GM18873 (cell line): ENCODE measurements around the gene DLG2.
"Not testable (repeated sequence)": the region's sequence is repeated elsewhere in the genome, so short reads cannot be mapped to it uniquely, and the experiment has no call there.

Experiments used
- ATAC-seq: cut with Tn5 transposase; IDR thresholded peaks from one replicate; pipeline ENCODE4 v1.9.1; 2021; ENCODE audit warnings: mild to moderate bottlenecking, moderate library complexity, moderate number of reproducible peaks; ENCODE audit not compliant: unreplicated experiment, low FRiP score

DLG2 gene

DNA sequence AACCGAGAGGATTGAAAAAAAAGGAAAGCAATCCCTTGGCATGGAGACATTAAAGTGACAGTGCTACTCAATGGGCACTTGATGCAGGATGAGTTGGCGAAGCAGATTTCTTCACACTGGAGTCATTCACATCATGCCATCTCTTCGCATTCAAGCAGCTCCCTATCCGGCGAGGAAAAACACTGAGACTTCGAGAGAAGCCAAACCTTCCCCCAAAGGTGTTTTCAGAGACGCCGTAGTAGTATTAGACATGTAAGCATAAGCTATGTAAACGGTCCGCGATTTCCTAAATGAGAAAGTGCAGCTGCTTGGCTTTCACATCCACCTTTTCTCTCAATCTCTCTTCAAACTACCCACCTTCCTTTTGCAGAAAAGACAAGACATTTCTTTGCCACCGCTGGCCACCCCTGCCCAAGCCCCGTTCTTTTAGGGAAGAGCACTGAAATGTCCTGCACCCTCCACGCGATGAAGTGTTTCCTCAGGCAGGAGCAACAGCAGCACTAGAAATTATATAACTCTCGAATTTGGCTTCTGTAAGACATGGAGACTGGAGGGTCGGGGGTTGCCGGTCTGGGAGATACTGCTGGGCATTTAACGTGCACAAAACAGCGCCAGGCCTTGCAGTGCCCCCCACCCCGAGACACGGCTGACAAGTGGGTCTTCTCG is at the start of gene DLG2:
Gene DLG2 (minus strand): TSS at position 13 of the 666 bp plus-strand sequence.
- no peak for ATAC-seq

DNA sequence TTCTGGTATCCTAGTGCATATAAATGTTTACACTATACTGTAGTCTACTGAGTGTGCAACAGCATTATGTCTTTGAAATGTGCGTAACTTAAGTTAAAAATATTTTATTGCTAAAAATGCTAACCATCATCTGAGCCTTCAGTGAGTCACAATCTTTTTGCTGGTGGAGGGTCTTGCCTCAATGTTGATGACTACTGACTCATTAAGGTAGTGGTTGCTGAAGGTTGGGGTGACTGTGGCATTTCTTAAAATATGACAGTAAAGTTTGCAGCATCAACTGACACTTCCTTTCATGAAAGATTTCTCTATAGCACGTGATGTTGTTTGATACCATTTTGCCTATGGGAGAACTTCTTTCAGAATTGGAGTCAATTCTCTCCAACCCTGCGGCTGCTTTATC is 46.2 kb upstream of the DLG2 start:
- no peak for ATAC-seq

DNA sequence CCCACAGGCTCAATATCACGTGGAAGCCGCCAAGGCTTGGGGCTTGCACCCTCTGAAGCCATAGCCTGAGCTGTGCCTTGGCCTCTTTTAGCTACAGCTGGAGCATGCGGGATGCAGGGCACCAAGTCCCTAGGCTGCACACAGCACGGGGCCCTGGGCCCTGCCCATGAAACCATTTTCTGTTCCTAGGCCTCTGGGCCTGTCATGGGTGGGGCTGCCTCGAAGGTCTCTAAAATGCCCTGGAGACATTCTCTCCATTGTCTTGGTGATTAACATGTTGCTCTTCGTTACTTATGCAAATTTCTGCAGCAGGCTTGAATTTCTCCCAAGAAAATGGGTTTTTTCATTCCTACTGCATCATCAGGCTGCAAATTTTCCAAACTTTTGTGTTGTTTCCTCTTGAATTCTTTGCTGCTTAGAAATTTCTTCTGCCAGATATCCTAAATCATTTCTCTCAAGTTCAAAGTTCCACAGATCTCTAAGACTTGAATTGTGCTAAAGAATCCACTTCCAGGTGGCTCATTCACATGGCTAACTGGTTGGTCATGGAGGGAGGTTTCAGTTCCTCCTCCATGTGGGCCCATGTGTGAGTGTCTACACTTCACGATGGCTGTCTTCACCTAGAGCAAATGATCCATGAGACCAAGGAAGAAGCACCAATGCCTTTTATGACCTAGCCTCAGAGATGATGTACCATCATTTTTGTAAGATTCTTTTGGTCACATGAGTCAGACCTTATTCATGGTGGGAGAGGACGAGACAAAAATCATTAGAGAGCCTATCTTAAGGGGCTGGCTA is 45.2 kb upstream of the DLG2 start:
- ATAC-seq, result no peak

DNA sequence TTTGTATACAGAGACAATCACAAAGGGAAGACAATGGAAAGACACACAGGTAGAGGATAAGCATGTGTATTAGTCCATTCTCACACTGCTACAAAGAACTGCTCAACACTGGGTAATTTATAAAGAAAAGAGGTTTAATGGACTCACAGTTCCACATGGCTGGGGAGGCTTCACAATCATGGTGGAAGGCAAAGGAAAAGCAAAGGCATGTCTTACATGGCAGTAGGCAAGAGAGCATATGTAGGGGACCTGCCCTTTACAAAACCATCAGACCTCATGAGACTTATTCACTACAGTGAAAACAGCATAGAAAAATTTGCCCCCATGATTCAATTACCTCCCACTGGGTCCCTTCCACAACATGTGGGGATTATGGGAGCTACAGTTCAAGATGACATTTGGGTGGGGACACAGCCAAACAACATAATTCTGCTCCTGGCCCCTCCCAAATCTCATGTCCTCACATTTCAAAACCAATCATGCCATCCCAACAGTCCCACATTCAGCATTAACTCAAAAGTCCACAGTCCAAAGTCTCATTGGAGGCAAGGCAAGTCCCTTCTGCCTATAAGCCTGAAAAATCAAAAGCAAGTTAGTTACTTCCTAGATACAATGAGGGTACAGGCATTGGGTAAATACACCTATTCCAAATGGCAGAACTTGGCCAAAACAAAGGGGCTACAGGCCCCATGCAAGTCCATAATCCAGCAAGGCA is 44.0 kb upstream of the DLG2 start:
- not testable (repeated sequence) for ATAC-seq

DNA sequence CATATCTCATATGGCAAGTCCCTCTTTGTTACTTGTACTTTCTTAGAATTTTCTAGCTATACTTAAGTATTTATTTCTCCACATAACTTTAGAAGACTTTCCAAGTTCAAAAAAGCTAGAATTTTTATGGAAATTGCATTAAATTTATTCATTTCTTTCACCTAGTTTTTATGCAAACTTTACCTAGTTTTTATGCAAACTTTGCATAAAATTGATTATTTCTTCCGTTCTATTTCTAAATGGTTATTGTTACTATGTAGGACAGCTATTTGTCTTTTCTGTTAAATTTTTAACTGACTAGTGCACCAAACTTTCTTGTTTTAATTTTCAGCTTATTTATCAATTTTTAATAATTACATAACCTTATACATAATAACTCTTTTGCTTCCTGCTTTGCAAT is 41.0 kb upstream of the DLG2 start:
- ATAC-seq, result no peak

DNA sequence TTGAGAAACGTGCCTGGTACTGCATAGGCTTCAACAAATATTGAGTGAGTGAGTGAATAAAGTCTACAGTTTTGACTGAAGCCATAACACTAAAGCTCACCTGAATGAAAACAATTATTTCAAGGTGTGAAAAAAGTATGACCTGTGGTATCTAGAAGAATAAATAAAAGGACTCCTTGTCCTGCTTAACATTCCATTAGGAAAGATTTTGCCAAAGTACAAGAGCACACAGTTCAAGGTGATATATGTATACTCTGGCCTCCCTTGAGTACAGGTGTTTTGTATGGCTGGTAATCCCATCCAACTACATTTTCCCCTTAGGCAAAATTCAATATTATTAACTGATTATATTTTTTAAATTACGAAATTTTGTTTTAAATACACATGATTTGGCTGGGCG is 39.5 kb upstream of the DLG2 start:
- ATAC-seq, result no peak

DNA sequence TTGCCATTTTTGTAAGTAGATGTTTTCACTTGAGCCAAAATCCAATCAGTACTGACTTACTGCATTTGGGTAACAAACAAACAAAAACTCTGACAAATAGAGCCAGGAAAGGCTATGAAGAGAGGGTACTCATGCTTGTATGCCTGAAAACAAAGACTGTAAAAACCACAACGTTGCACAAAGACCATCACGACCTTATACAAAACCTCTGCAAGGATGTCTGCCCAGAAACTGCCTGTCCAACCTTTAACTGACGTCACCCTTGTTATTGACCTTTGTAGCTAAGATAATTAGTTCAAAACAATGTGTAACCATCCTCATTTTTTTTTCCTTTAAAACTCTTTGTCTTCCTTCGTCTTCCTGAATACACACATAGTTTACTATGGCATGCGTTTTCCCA is 38.6 kb upstream of the DLG2 start:
- ATAC-seq, result no peak

DNA sequence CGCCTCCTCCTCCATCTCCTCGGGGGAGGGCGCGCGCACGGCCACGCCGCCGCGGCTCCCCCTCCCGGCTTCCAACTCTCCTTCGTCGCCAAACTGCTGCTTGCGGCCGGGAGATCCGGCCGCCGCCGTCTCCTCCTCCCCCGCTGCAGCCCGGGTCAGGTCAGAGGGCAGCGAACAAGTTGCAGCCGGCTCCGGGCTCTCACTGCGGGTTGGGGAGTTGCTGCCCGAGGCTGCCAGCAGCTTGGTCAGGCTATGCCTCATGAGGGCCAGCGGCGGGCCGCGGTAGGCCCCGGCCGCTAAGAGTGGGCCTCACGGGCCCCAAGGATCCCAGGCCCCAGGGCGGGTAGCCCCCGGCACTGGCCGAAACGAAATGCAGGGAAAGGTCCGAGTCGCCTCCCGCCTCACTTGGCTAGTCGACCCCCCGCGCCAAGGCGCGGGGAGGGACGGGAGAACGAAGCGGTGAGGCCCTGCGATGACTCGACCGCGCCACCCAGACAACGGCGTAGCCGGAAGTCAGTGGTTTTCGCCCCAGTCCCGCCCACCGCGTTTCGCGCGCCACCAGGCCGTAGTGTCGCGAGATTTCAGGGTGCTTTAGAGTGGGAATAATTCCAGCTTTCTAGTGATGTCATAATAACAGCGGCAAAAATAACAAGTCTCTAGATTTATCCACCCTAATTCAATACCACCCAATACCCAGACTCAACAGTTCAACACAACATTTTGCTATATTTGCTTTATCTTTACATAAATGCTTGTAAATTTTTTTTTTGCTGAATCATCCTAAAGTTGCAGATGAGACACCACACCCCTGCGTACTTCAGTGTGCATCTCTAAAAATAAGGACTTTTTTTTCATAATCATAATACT is 37.7 kb upstream of the DLG2 start, which contains the start of gene CREBZF:
Gene CREBZF (minus strand): TSS at position 515 of the 867 bp plus-strand sequence. CDS start 254 bp downstream, at position 261.
- peak; percentile 86 for ATAC-seq

DNA sequence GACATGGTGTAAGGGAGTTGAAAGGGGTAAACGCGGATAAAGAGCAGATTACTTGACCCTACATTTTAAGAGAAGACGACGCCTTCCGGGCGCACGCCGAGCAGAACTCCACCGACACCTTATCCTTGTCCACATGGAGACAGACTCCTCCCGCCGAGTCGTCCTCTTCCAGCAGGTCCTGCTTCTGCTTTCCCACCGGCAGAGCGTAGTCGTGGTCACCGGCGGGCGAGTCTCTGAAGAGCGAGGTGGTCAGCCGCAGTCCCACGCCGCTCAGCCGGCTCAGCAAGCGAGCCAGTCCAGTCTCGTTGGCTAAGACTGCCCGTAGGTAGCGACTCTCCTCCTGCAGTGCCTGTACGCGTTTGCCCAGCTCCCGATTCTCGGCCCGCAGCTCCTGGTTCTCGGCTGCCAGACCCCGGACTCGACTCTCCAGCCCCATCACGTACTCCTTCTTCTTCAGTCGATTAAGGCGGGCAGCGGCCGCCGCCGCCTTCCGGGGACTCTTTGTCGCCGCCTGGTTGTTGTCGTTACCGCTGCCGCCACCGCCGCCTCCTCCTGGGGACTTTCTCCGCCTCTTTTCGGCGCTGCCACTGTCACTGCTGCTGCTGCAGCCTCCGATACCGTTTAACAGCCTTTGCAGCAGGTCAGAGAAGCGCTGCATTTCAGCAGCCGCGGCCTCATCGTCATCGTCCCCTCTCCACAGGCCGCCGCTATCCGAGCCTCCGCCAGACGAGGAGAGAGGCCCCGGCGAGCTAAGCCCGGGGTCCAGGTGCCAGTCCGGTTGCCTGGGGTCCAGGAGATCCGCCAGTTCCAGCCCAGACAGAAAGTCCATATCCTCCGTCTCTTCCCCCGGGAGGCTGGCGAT is 36.8 kb upstream of the DLG2 start:
- ATAC-seq, result peak; percentile 52

DNA sequence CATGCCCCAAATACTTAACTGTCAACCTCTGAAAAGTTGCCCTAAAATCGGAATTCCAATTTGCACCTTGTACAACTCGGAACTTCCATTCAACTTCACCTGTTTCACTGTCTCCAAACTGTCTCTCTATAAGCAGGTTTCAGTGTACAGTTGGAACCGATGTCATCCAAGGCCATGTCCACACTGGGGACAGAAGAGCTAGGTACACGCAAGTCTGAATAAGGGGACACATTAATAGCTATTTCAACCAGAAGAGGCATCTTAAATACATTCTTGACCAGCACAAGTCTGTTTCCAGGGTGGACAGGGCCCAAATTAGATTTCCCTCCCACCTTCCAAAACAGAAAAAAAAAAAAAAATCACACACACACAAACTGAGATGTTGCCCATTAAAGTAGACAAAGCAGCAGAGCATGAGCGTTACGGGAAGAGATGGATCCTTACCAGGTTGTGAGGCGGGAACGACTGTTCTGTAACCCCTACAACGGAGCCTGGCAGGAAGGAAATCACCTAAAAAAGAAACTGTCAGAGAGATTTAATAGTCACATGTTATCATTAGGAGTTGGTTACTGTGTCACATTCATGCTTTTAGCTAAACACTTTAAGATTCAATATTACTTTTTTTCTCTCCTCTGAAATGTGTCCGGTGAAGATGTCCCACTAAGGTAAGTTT is 36.1 kb upstream of the DLG2 start:
- ATAC-seq, result no peak

DNA sequence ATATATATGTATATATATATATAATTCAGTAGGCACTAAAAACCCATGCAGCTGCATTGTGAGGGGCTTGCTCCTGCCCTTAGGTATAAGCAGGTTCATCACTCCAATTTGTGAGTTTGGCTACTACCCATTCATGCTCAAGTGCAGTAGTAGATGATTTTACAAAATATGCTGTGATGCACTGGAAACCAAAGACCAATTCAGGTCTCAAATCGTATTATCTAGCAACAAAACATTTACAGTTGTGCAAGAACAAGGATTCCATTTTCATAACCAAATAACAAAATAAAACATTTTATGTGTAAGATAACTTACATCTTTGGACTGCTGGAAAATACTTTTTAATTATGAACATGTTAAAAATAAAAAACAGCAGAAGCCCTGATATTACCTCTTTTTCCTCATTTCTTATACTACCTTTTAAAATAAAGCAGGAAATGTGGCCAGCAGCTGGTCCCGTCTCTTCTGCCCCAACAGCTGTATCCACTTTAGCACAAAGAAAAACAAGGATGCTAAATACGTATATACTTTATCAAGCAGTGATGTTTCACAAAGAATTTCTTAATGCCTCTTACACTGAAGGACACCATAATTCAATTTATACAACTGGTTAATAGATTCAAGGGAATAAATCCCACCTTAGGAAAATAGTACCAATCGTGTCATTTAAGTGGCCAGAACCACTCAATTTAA is 35.0 kb upstream of the DLG2 start:
- ATAC-seq, result no peak

DNA sequence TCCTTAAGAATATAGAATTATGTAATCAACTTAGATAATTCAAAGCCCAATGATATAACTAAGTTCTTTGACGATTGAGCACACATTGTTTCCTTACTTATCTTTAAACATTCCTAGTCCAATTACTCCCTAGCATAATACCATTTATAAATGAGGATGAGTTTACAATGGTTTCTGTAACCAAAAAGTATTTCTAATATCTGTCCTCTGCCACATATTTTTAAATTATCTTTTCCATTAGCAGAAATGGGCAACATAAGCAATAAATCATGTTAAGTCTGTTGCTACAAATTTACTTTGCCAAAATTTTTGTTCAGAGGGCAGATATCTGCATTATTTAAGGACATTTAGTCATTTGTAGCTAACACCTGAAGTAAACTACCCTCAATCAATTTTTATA is 31.0 kb upstream of the DLG2 start:
- ATAC-seq, result no peak

DNA sequence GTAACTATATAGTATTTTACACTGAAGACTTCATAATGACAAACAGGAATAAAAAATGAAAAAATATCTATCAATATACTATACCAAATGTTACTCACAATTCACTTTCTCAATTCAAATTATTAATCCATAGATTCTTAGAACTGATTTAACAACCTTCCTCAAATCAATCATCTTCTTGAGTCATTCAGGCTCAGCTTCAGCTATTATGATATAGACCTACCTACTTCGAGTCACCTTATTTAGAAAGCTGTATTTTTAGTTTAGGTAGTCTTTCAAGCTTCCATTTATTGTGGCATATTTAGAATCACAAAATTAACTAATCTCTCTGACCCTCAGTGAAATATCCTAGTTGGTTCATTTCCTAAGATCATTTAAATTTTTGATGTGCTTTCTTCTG is 29.6 kb upstream of the DLG2 start:
- no peak for ATAC-seq

DNA sequence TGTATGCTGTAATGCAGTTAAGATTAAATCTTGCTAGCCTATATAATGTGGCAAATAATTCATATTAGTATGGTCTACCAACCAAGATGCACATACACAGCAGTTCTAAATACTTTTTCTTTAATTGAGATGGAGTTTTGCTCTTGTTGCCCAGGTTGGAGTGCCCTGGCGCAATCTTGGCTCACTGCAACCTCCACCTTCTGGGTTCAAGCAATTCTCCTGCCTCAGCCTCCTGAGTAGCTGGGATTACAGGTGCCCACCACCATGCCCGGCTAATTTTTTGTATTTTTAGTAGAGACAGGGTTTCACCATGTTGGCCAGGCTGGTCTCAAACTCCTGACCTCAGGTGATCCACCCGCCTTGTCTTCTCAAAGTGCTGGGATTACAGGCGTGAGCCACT is 27.2 kb upstream of the DLG2 start:
- ATAC-seq, result not testable (repeated sequence)

DNA sequence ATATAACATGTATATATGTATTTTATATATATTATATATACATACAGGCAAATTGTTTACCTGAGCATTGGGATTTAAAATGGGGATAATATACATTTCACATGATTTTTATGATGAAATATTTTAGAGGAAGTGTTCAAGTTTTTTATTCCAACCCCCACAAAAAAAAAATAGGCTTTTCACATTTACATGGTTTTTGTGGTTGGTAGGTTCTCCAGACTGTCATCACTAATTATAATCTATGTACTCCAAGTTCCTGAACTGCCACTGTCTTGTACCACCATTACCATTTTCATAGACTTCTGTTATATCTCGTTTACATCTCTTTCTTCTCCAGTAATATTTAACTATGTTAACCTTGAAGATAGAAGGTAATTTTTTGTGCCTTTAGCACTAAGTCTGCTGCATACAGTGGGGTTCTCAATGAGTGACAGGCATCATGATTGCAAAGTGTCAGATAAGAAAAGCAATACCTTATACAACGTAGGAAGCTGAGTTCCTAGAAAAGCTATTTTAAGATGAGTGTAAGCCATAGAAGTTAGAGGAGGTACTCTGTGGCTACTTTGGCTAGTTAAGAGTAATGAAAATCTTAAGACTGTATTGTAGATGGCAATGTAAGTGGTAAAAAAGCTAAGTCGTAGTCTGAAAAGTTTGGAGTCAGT is 25.8 kb upstream of the DLG2 start:
- no peak for ATAC-seq

DNA sequence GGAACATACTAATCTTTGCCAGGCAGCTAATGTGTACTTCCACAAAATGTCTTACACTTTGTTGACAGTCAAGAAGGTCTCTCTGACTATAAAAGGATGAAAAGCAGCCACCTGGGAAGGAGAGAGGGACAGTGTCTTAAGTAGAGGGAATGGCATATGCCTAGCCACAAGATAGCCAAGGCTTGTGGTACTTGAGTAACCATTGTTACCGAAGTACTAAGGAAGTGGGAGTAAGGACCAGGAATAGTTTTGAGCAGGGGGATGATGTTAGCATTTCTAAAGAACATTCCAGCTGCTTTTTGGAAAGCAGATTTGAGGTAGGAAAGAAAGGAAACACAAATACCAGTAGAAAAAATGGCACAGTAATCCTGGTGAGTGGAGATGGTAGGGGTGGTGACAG is 24.0 kb upstream of the DLG2 start:
- no peak for ATAC-seq

DNA sequence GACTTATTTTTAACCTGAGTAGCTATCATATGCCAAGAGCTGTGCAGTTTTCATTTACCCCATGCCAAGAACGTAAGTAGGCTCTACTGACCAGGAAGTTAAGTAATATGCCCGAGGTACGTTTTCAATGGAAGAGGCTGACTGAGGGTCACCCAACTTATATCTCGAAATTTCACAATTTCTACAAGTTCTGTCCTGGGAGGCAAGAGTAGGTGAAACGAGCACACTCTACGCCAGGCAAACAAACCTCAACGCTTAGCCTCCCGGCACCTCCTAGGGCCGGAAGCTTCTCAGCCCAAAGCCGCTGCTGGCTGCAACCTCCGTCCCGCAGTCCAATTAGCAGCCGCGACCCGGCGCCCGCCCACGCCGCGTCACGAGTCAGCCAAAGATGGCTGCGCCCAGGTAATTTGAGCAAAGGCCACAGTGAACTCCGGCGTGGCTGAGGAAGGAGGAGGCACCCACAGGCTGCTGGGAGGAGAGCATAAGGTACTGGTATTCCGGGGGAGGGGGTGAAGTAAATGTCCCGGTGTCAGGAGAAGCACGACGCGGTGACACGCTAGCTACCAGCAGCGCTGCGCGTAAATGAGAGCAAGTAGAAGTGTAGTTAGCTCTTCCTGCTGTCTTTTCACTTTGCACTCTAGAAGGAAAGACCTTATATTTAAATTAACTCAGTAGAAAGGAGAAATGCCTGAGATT is 20.6 kb upstream of the DLG2 start, which contains the start of gene TMEM126A:
Gene TMEM126A (plus strand): TSS at position 364 of the 696 bp plus-strand sequence. CDS start 2,289 bp downstream, outside the sequence.
- peak; percentile 99 for ATAC-seq
